Activated naive CD4-positive, alpha-beta T cell treated with Interleukin-2 at 50 U/mL for 16 hours (primary cell): ENCODE measurements around the gene RDH14.
A peak's percentile ranks its signal among the peaks of the same experiment; 100 is the strongest.

ENCODE experiments used
- DNase-seq: peaks from one replicate; pipeline ENCODE4 v3.0.0-alpha.2; 2020

The RDH14 gene, protein sequence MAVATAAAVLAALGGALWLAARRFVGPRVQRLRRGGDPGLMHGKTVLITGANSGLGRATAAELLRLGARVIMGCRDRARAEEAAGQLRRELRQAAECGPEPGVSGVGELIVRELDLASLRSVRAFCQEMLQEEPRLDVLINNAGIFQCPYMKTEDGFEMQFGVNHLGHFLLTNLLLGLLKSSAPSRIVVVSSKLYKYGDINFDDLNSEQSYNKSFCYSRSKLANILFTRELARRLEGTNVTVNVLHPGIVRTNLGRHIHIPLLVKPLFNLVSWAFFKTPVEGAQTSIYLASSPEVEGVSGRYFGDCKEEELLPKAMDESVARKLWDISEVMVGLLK

DNA sequence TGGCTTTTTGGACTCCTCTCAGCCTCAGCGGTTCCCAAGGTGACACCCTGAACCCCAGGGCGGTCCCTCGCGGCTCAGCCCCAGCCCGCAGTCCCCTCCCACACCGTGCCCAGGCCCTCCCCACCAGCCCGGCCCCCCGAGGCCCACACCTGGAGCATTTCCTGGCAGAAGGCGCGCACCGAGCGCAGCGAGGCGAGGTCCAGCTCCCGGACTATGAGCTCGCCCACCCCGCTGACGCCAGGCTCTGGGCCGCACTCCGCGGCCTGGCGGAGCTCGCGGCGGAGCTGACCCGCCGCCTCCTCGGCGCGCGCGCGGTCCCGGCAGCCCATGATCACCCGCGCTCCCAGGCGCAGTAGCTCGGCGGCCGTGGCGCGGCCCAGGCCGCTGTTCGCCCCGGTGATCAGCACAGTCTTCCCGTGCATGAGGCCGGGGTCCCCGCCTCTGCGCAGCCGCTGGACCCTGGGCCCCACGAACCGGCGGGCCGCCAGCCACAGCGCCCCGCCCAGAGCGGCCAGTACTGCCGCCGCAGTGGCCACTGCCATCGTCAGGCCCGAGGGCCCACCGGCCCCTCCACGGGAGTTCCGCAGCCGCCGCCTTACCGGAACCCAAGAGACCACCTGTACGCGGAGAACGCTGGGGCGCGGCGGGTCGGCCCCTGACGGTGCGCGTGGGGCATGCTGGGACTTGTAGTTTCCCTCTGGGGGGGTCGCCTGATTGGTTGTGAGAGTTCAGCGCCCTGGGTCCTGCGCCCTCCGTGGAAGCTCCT lies at the start of gene RDH14:
RDH14 (minus strand) TSS at position 623 of the 766 bp plus-strand sequence; CDS start at position 542, 81 bp downstream.
- DNase-seq: peak; percentile 92

GRCh38 chr2:18610090-18610489 lies 49.6 kb upstream of the RDH14 start:
- DNase-seq: no peak

DNA sequence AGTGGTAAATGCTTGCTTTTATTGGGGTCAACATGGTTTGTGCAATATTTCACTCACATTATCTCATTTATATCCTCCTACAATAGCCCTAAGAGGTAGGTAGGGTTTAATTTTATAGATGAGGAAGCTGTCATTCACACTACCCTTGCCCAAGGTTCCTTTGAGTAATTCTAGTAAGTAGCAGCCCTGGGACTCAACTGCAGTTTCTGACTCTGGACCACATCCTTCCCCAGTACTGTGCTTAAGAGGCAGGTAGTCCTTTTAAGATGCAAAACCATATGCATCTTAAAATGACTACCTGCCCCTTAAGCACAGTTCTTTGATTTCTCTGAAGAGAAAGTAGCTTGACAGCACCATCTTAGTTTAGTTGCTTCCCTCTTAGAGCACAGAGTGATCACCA lies 44.7 kb upstream of the RDH14 start:
- DNase-seq: no peak

GRCh38 chr2:18604531-18604885 lies 44.1 kb upstream of the RDH14 start:
- no peak for DNase-seq

- DNase-seq: no peak
Observed at GRCh38 chr2:18603854-18604530, 43.5 kb upstream of the RDH14 start.

- no peak for DNase-seq
Observed at GRCh38 chr2:18602298-18602697, 41.8 kb upstream of the RDH14 start.

- no peak for DNase-seq
Observed at GRCh38 chr2:18600255-18600613, 39.8 kb upstream of the RDH14 start.

DNA sequence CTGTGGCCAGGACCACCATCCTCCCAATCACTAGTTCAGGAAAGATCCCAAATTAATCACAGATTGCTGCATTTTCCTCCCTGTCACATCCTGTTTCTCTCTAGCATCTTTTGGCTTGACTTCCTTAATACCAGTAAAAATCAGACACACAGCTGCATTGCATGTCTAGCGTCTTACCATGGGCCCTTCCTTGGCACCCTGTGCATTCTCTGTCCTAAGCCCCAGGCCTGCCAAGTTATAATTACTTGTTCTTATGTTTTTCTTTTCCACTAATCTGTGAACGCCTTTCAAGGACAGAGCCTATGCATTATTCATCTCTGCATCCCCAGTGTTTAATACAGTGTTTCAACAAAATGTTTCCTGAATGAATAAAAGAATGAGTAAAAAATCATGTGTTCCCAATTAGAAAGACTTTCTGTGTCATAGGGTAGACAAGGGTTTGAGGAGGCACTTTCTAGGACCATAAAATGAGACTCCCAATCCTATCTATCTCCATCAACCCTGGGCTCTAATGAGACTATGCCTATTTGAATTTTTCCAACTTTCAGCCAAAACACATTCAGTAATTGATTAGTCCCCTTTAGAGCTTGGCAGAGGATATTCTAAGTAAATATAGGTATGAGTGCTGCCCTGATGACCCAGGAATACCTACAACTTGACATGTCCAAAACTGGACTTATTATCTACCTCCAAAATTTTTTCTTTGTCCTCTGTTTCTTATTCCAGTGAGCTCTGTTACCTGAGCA lies 39.2 kb upstream of the RDH14 start:
- no peak for DNase-seq

DNA sequence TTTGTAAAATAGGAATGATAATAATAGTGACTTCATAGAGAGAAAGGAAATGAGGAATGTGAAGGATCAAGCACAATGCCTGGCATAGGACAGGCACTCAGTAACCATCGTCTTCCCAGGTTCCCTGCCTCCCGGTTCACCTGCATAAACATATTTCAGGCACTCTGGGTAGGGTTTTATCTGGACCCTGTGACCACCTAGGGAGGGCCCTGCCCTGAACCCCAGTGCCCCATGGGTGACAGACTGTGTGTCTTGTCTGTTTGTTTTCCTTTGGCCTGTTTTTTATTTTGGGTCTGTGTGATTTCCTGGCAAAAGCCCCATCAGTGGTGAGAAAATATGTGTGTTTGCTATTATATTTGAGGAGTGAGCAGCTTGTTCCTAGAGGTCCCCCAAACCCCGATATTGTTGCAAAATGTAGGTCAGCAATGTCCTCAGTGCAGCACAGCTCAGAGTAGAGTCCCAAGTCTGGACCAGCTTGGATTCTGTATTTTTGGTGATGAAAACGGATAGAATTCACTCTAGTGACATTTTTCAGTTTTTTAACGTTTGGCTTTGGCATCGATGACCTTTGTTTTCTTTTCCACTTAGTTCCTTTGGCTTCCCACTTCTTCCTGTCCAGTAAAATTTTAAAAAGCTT lies 38.5 kb upstream of the RDH14 start:
- no peak for DNase-seq

DNA sequence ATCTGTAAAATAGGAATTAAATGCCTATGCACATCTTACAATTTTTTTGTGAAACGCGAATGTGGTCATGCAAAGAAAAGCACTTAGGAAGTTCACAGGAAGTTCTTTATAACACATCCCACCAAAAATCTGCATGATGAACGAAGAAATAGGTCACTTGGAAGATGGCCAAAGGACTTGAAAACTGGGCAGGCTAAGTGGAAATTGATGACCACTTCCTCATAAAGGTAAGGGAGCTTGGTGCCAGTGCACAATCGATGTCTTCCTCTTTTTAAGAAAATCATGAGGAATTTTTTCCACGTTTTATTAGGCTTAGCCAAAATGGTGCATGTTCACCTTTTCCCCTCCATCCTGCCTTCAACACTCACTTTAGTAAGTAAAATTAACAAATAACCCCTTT lies 37.2 kb upstream of the RDH14 start:
- no peak for DNase-seq

DNA sequence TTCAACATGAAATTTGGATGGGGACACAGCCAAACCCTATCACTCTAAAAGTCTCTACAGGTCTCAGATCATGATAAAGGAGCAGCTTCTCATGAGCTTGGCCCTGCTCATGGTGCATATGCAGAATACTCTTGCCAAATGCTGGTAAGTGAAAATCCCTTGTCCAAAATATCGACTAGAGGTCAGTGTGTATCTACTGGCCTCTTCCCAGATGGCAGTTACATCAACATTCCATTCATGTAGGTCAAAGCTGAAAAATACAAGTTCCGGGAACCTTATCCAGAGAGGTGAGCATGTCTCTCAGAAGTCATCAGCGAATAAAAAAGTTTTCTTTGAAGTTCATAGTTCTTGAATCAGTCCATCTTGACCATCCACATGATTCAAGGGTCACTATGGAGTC lies 36.5 kb upstream of the RDH14 start:
- DNase-seq: no peak

- no peak for DNase-seq
Observed at GRCh38 chr2:18593496-18593895, 33.0 kb upstream of the RDH14 start.

GRCh38 chr2:18592372-18592771 lies 31.9 kb upstream of the RDH14 start:
- no peak for DNase-seq

DNA sequence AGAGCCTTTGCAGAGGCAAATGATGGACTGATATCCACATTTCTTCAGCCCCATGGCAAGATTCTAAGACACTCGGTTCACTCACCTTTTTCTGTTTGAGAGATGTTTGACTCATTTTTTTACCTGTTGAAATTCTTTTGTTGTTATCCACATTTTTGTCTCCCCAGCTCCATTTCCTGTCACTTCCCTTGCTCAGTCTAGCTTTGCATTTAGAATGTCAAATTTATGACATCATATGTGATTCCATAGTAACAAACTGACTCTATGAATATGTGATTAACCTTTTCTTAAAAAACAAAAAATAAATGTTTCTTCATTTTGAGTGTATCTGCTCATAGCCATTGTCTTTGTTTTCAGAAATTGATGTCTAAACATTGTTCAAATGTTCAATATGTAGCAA lies 28.9 kb upstream of the RDH14 start, which contains the start of gene NT5C1B:
NT5C1B (minus strand) TSS at position 216 of the 400 bp plus-strand sequence; CDS start at position 115, 101 bp downstream.
- no peak for DNase-seq

- no peak for DNase-seq
Observed at GRCh38 chr2:18588802-18589201, 28.3 kb upstream of the RDH14 start.

- DNase-seq: no peak
Observed at GRCh38 chr2:18588049-18588448, 27.6 kb upstream of the RDH14 start.

- no peak for DNase-seq
Observed at GRCh38 chr2:18585526-18585925, 25.1 kb upstream of the RDH14 start.

GRCh38 chr2:18584608-18584954 lies 24.1 kb upstream of the RDH14 start:
- no peak for DNase-seq

GRCh38 chr2:18583905-18584607 lies 23.6 kb upstream of the RDH14 start:
- no peak for DNase-seq

DNA sequence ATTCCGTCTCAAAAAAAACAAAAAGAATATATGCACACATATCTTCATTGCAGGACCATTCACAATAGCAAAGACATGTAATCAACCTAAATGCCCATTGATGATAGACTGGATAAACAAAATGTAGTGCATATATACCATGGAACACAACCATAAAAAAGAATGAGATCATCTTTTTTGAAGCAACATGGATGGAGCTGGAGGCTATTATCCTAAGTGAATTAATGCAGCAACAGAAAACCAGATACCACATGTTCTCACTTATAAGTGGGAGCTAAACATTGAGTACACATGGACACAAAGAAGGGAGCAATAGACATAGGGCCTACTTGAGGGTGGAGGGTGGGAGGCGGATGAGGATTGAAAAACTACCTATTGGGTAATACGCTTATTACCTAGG lies 20.2 kb upstream of the RDH14 start:
- DNase-seq: no peak

DNA sequence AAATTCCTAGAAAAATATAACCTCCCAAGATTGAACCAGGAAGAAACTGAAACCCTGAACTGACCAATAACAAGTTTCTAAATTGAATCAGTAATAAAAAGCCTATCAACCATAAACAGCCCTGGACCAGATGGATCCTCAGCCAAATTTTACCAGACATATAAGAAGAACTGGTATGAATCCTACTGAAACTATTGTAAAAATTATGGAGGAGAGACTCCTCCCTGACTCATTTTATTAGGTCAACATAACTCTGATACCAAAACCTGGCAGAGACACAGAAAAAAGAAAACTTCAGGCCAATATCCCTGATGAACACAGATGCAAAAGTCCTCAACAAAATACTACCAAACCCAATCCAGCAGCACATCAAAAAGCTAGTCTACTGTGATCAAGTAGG lies 17.6 kb upstream of the RDH14 start:
- no peak for DNase-seq

- no peak for DNase-seq
Observed at GRCh38 chr2:18566145-18566769, 5.8 kb upstream of the RDH14 start.
